Stimulated activated CD8-positive, alpha-beta memory T cell treated with anti-CD3 and anti-CD28 coated beads, Interleukin-7, amount 100 ng/mL, for 48 hours (primary cell): ENCODE results near the gene SERF1A.
"Not testable (repeated sequence)": the region's sequence is repeated elsewhere in the genome, so short reads cannot be mapped to it uniquely, and the experiment has no call there.

ENCODE experiments used
- DNase-seq, 2 donors: peaks; one replicate each; pipeline ENCODE4 v3.0.0-alpha.2; 2020; ENCODE audit warnings: low read depth in 1 of 2; ENCODE audit errors: extremely low read depth in 1 of 2

SERF1A gene

GRCh38 chr5:70900533-70901271 is at the start of gene SERF1A:
Gene SERF1A, plus strand, starts transcription at chr5:70900669. Its CDS starts 201 bp downstream, at chr5:70900870.
- not testable (repeated sequence) for DNase-seq

- not testable (repeated sequence) for DNase-seq
Observed at GRCh38 chr5:70866778-70867177, 33.7 kb upstream of the SERF1A start.

GRCh38 chr5:70870626-70871025 is 29.8 kb upstream of the SERF1A start:
- DNase-seq, result not testable (repeated sequence)

- not testable (repeated sequence) for DNase-seq
Observed at GRCh38 chr5:70896076-70896475, 4.4 kb upstream of the SERF1A start.

GRCh38 chr5:70901272-70901571 is 753 bp downstream of the SERF1A start:
- not testable (repeated sequence) for DNase-seq

GRCh38 chr5:70906624-70907023 is 6.2 kb downstream of the SERF1A start:
- DNase-seq, result not testable (repeated sequence)

GRCh38 chr5:70916829-70917228 is 16.4 kb downstream of the SERF1A start:
- DNase-seq, result not testable (repeated sequence)

- not testable (repeated sequence) for DNase-seq
Observed at GRCh38 chr5:70925211-70925562, 24.7 kb downstream of the SERF1A start.

GRCh38 chr5:70931709-70932368 is 31.4 kb downstream of the SERF1A start:
- not testable (repeated sequence) for DNase-seq

GRCh38 chr5:70932560-70932959 is 32.1 kb downstream of the SERF1A start:
- not testable (repeated sequence) for DNase-seq

- not testable (repeated sequence) for DNase-seq
Observed at GRCh38 chr5:70953068-70953467, 52.6 kb downstream of the SERF1A start.
